ENCODE measurements around the gene ANKRD53. TPM values are rescaled to one million over a fixed set of nuclear protein-coding genes. Genes with fewer than 3 reads are reported as not detected.

The ANKRD53 gene
- total RNA-seq, 1 experiment from 2014 or later = not detected

DNA sequence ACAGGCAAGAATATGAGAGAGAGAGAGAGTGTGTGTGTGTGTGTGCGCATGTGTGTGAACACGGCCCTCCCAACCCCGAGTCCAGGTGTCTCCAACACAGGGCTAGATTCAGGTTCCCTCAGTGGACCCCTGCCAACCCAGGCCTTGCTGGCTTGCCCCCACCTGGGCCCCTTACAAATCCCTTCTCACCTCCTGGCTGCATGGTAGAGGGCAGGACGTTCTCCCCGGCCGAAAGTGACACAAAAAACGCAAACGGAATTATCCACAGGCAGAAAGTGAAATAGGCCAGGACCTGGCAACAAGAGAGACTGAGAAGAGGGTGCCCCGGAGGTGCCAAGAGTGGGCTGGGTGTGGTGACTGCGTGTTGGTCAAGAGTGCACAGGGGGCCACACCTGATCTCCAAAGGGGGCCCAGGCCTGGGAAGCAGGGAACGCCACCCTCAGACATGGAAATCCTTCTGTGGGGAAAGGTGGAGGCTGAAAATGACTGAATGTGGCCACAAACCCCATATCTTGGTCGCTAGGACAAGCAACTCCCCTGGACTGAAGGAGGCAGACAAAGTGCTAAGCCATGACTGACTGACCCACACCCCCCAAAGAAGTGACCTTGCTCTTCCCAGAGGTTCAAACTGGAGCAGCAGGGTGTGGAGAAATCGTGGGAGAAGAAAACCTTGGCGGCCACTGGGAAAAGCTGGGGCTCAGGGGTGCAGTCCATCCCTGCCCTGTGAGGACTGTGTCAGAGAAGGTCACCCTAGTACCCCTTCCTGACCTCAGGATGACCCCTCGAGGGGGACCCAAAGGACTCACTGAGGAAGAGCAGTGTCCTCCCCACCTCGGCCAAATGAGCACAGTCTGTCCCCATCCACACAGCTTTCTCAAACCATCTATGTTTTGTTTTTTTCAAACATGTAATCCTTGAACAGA, 10.6 kb downstream of the ANKRD53 start:
- H3K9me3 ChIP-seq (ENCODE audit: control insufficient read depth in 1 of 2, insufficient read depth in 1 of 2, low read depth in 1 of 2, low read length in 2 of 2) = no peaks in the 10 kb centered on the region
- H3K36me3 ChIP-seq (ENCODE audit: control insufficient read depth in 1 of 2, insufficient read depth in 2 of 2, low read length in 2 of 2) = peaks cover 23 to 31% of the 10 kb centered on the region in 2 experiments; a peak in 3 of 4 replicates
- no TSS peak for BruUV-seq (replicated peaks)
- H3K4me3 ChIP-seq (replicated peaks in 1 of 2; ENCODE audit: low read depth in 1 of 2, low read length in 2 of 2) = no peak overlapping the region
- H3K9ac ChIP-seq (ENCODE audit: low read length) = no peak overlapping the region
- RAD21 ChIA-PET (ENCODE audit: low non-redundant PET in 1 of 2, low total read pairs in 2 of 2, uncharacterized antibody in 2 of 2, unreplicated experiment in 2 of 2) = no interaction called here
- CTCF ChIA-PET = no interaction called here
- H3K27ac ChIP-seq (ENCODE audit: low read depth, low read length) = no peak overlapping the region
- no peaks in the 10 kb centered on the region for H4K20me1 ChIP-seq (ENCODE audit: insufficient read depth)
- H3K9me2 ChIP-seq (ENCODE audit: insufficient read depth) = no peaks in the 10 kb centered on the region
- no peaks in the 10 kb centered on the region for H3K27me3 ChIP-seq (ENCODE audit: insufficient read depth, low read length)
- peaks cover 18% of the 10 kb centered on the region for H3K79me2 ChIP-seq (ENCODE audit: insufficient read depth, low read length)
- intact Hi-C loops (cut with micrococcal nuclease) = no loop called here
- H3K4me2 ChIP-seq (ENCODE audit: low read length) = no peak overlapping the region
- ATAC-seq (no peak), DNase-seq (ENCODE audit: low read depth, low spot score) (no peak)
- H2AFZ ChIP-seq (ENCODE audit: low read depth, low read length, poor library complexity, severe bottlenecking) = no peak overlapping the region
- peaks cover 10 to 21% of the 10 kb centered on the region in 2 experiments; a peak in 2 of 4 replicates for H3K4me1 ChIP-seq (ENCODE audit: control insufficient read depth in 1 of 2, insufficient read depth in 2 of 2, low read length in 2 of 2)
- no peak for TF ChIP-seq SRF (IDR thresholded peaks at IDR 0.05; ENCODE audit: low read depth)
- POLR2A ChIA-PET = no interaction called here

DNA sequence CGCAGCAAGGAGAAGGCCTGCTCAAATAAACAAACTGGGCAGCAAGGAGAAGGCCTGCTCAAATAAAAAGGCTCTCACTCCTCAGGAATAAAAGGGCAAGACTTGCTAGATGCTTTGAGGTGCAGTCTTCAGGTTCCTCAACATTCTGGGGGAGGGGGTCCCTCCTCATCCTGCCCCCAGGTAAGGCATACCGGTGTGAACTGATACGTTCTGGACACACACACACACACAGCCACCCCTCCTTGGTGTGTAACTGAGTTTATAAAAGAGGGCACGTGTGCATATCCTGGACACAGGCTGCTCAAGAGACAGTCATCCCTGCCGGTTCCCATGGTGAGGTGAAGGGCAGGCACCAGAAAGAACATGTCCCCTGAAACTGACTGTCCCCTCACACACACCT, 11.8 kb downstream of the ANKRD53 start:
- ChIA-PET RAD21 (ENCODE audit: low non-redundant PET in 1 of 2, low total read pairs in 2 of 2, uncharacterized antibody in 2 of 2, unreplicated experiment in 2 of 2) (no interaction called here), POLR2A (no interaction called here), CTCF (no interaction called here)
- Histone ChIP-seq H3K9ac (ENCODE audit: low read length) (no peak overlapping the region), H4K20me1 (ENCODE audit: insufficient read depth) (no peaks in the 10 kb centered on the region), H3K4me2 (ENCODE audit: low read length) (no peak overlapping the region), H3K79me2 (ENCODE audit: insufficient read depth, low read length) (peaks cover 24% of the 10 kb centered on the region), H3K27ac (ENCODE audit: low read depth, low read length) (no peak overlapping the region), H3K36me3 (ENCODE audit: control insufficient read depth in 1 of 2, insufficient read depth in 2 of 2, low read length in 2 of 2) (peaks cover 23 to 31% of the 10 kb centered on the region in 2 experiments; a peak in 3 of 4 replicates), H2AFZ (ENCODE audit: low read depth, low read length, poor library complexity, severe bottlenecking) (no peak overlapping the region), H3K9me3 (ENCODE audit: control insufficient read depth in 1 of 2, insufficient read depth in 1 of 2, low read depth in 1 of 2, low read length in 2 of 2) (no peaks in the 10 kb centered on the region), H3K27me3 (ENCODE audit: insufficient read depth, low read length) (no peaks in the 10 kb centered on the region), H3K9me2 (ENCODE audit: insufficient read depth) (no peaks in the 10 kb centered on the region), H3K4me1 (ENCODE audit: control insufficient read depth in 1 of 2, insufficient read depth in 2 of 2, low read length in 2 of 2) (peaks cover 8 to 15% of the 10 kb centered on the region in 2 experiments; a peak in 2 of 4 replicates), H3K4me3 (replicated peaks in 1 of 2; ENCODE audit: low read depth in 1 of 2, low read length in 2 of 2) (no peak overlapping the region)
- intact Hi-C loops (cut with micrococcal nuclease) = no loop called here
- no peak for TF ChIP-seq POLR2AphosphoS5 (IDR thresholded peaks at IDR 0.05; ENCODE audit: low read depth, low read length)
- TF ChIP-seq TCF7L2 (IDR thresholded peaks at IDR 0.05; ENCODE audit: borderline replicate concordance, extremely low read depth, insufficient read depth, insufficient read length) = no peak
- TF ChIP-seq SRF (IDR thresholded peaks at IDR 0.05; ENCODE audit: low read depth) = no peak
- TF ChIP-seq CEBPB (IDR thresholded peaks at IDR 0.05; ENCODE audit: low read depth) = no peak
- no peak for TF ChIP-seq SIN3A (IDR thresholded peaks at IDR 0.05; ENCODE audit: low read depth)
- TF ChIP-seq, protein P1, sequence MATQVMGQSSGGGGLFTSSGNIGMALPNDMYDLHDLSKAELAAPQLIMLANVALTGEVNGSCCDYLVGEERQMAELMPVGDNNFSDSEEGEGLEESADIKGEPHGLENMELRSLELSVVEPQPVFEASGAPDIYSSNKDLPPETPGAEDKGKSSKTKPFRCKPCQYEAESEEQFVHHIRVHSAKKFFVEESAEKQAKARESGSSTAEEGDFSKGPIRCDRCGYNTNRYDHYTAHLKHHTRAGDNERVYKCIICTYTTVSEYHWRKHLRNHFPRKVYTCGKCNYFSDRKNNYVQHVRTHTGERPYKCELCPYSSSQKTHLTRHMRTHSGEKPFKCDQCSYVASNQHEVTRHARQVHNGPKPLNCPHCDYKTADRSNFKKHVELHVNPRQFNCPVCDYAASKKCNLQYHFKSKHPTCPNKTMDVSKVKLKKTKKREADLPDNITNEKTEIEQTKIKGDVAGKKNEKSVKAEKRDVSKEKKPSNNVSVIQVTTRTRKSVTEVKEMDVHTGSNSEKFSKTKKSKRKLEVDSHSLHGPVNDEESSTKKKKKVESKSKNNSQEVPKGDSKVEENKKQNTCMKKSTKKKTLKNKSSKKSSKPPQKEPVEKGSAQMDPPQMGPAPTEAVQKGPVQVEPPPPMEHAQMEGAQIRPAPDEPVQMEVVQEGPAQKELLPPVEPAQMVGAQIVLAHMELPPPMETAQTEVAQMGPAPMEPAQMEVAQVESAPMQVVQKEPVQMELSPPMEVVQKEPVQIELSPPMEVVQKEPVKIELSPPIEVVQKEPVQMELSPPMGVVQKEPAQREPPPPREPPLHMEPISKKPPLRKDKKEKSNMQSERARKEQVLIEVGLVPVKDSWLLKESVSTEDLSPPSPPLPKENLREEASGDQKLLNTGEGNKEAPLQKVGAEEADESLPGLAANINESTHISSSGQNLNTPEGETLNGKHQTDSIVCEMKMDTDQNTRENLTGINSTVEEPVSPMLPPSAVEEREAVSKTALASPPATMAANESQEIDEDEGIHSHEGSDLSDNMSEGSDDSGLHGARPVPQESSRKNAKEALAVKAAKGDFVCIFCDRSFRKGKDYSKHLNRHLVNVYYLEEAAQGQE (IDR thresholded peaks at IDR 0.05; ENCODE audit: low read depth) = no peak
- TF ChIP-seq CBX3 (IDR thresholded peaks at IDR 0.05; ENCODE audit: low read depth) = no peak
- no peak for TF ChIP-seq SP1 (IDR thresholded peaks at IDR 0.05; ENCODE audit: low read depth)
- no peak for TF ChIP-seq ZNF274 (IDR thresholded peaks at IDR 0.05; ENCODE audit: low read depth, low read length)
- TF ChIP-seq FOSL1 (IDR thresholded peaks at IDR 0.05; ENCODE audit: low read depth) = no peak
- TF ChIP-seq EZH2phosphoT487 (IDR thresholded peaks at IDR 0.05; ENCODE audit: borderline replicate concordance) = no peak
- TF ChIP-seq JUND (IDR thresholded peaks at IDR 0.05) = no peak
- no TSS peak for BruUV-seq (replicated peaks)
- ATAC-seq (no peak), DNase-seq (ENCODE audit: low read depth, low spot score) (no peak)

Measured in HCT116 (cell line).